PC-9 (cell line): ENCODE results near the gene ZNF407. TPM values are rescaled to one million over a fixed set of nuclear protein-coding genes. Genes with fewer than 3 reads are reported as not detected.
A peak's percentile ranks its signal among the peaks of the same experiment; 100 is the strongest.

Experiments
- BruUV-seq: library from RNA; stranded (reverse); fragments of 400-500 nt; replicated peaks from 2 replicates; lab custom pipeline; 2021; lab: Mats Ljungman, UMichigan
- CTCF ChIA-PET: fragments of 300-600 bp; sonication (Branson Sonifier 250); formaldehyde crosslinking; loops from one replicate; lab custom pipeline; 2022; ENCODE audit warnings: antibody characterized with exemption; lab: Charles Lee
- POLR2A ChIA-PET: fragments of 300-600 bp; sonication (Branson Sonifier 250); formaldehyde crosslinking; loops from one replicate; lab custom pipeline; 2022; ENCODE audit warnings: antibody characterized with exemption; ENCODE audit not compliant: unreplicated experiment; lab: Charles Lee
- DNase-seq, 2 experiments: peaks; one replicate each; pipeline versions ENCODE4 v3.0.0 to v3.0.0-alpha.2; 2015 to 2022; ENCODE audit warnings: mixed read lengths in 1 of 2
- H2AFZ ChIP-seq: fragments of 200-600 bp; sonication (generic); 2 replicates; pipeline ENCODE4 v1.8.1; 2017; ENCODE audit warnings: antibody characterized with exemption
- H3F3A ChIP-seq: fragments of 200-600 bp; sonication (generic); 2 replicates; pipeline ENCODE4 v1.8.1; 2017; ENCODE audit warnings: antibody characterized with exemption, mild to moderate bottlenecking, low read depth; ENCODE audit not compliant: insufficient read depth
- H3K27ac ChIP-seq: fragments of 200-600 bp; sonication (generic); 2 replicates; pipeline ENCODE4 v1.6.1; 2016; ENCODE audit warnings: mixed run types
- H3K27me3 ChIP-seq: fragments of 200-600 bp; sonication (generic); 2 replicates; pipeline ENCODE4 v1.6.1; 2016; ENCODE audit warnings: low read depth, mixed run types; ENCODE audit not compliant: insufficient read depth
- H3K36me3 ChIP-seq: fragments of 200-600 bp; sonication (generic); 2 replicates; pipeline ENCODE4 v1.6.1; 2016; ENCODE audit warnings: low read depth, mixed run types
- H3K4me1 ChIP-seq: fragments of 200-600 bp; sonication (generic); replicated peaks from 2 replicates; pipeline ENCODE4 v1.6.1; 2016; ENCODE audit warnings: mixed run types; ENCODE audit not compliant: insufficient read depth
- H3K4me2 ChIP-seq: fragments of 200-600 bp; sonication (generic); 2 replicates; pipeline ENCODE4 v1.6.1; 2017; ENCODE audit warnings: mixed run types
- H3K4me3 ChIP-seq: fragments of 200-600 bp; sonication (generic); 2 replicates; pipeline ENCODE4 v1.6.1; 2016; ENCODE audit warnings: mixed run types
- H3K79me2 ChIP-seq: fragments of 200-600 bp; sonication (generic); 2 replicates; pipeline ENCODE4 v1.6.1; 2017; ENCODE audit warnings: low read depth, mixed run types
- H3K9me2 ChIP-seq: fragments of 200-600 bp; sonication (generic); 2 replicates; pipeline ENCODE4 v1.8.1; 2017; ENCODE audit warnings: mild to moderate bottlenecking; ENCODE audit not compliant: insufficient read depth
- H3K9me3 ChIP-seq: fragments of 200-600 bp; sonication (generic); 2 replicates; pipeline ENCODE4 v1.8.1; 2016; ENCODE audit warnings: low read depth; ENCODE audit not compliant: insufficient read depth
- H4K20me1 ChIP-seq: fragments of 200-600 bp; sonication (generic); 2 replicates; pipeline ENCODE4 v1.8.1; 2017; ENCODE audit not compliant: insufficient read depth
- EZH2 ChIP-seq: fragments of 200-600 bp; sonication (generic); IDR thresholded peaks from 2 replicates; pipeline ENCODE4 v1.8.0; 2017; ENCODE audit warnings: antibody characterized with exemption, low read depth
- intact Hi-C: fragments of 100-400 bp; cut with micrococcal nuclease; formaldehyde crosslinking; loops from one replicate; pipeline ENCODE4 v1.10.0; 2022; ENCODE audit not compliant: unreplicated experiment
- total RNA-seq: library from RNA; stranded (reverse); gene quantifications from 2 replicates; pipeline ENCODE4 v1.2.3, GENCODE V29; 2021
- TF ChIP-seq, protein P1 (sequence below): fragments of 200-600 bp; sonication (generic); conservative IDR thresholded peaks from 2 replicates; pipeline ENCODE4 v1.6.1; 2017; ENCODE audit warnings: mixed run types, antibody characterized with exemption, mild to moderate bottlenecking, moderate library complexity

Gene ZNF407
- total RNA-seq, 1 experiment from 2014 or later, result 13.4 TPM

DNA sequence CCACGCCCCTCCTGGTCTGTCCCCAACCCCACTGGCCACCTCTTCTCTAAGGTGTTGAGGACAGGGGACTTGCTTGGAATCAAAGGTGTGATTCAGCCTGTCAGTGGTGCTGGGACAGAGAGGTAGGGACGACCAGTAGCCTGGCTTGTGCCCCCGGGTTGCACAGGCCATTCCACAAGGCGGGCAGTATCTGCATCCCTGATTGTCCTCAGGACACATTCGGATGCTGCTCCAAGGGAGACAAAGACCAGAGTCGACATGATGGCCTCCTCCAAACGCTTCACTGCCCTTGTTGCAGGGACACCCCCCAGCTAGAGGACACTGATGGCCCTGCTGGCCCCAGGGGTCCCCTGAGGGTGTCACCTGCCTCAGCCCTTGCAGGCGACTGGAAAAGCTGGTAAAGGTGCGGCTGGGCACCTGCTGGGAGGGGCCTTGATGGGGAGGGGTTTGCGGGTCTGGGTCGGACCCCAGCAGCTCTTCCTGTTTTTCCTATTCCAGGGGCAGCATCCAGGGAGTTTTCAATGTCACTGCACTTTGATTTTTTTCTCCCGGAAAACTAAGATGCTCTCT lies 513.3 kb downstream of the ZNF407 start:
- Histone ChIP-seq H3K9me3 (no peaks in the 10 kb centered on the region), H3K79me2 (no peaks in the 10 kb centered on the region), H2AFZ (no peak overlapping the region), H3K36me3 (no peaks in the 10 kb centered on the region), H3K27ac (no peak overlapping the region), H3K4me3 (no peak overlapping the region), H3K9me2 (no peaks in the 10 kb centered on the region), H3K4me1 (0 out of 2 replicates have a peak, but pooled peaks cover 8% of the 10 kb centered on the region), H3F3A (no peaks in the 10 kb centered on the region), H3K27me3 (peaks cover 80% of the 10 kb centered on the region), H3K4me2 (no peak overlapping the region), H4K20me1 (no peaks in the 10 kb centered on the region)
- BruUV-seq, result no TSS peak
- TF ChIP-seq, protein P1, sequence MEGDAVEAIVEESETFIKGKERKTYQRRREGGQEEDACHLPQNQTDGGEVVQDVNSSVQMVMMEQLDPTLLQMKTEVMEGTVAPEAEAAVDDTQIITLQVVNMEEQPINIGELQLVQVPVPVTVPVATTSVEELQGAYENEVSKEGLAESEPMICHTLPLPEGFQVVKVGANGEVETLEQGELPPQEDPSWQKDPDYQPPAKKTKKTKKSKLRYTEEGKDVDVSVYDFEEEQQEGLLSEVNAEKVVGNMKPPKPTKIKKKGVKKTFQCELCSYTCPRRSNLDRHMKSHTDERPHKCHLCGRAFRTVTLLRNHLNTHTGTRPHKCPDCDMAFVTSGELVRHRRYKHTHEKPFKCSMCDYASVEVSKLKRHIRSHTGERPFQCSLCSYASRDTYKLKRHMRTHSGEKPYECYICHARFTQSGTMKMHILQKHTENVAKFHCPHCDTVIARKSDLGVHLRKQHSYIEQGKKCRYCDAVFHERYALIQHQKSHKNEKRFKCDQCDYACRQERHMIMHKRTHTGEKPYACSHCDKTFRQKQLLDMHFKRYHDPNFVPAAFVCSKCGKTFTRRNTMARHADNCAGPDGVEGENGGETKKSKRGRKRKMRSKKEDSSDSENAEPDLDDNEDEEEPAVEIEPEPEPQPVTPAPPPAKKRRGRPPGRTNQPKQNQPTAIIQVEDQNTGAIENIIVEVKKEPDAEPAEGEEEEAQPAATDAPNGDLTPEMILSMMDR, result no peak
- no peak for TF ChIP-seq EZH2
- no peak for DNase-seq
- ChIA-PET POLR2A (no interaction called here), CTCF (no interaction called here)
- intact Hi-C loops, result no loop called here

DNA sequence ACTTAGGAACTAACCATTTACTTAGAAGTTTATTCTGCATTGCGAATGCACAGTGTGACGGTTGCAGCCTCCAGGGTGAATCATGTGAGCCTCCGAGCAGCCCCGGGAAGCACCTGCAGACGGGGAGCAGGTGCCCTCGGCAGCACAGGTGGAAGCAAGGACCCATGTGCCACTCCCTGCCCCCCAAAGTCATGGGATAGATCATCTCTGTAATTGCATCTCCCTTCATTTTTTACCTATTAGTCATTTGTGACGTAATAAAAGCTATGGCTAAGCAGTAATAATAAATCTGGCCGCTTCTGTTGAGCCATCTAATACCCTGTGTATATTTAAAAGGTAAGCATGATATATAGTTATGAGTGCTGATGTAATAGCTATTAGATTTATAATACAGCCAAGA lies 514.1 kb downstream of the ZNF407 start:
- Histone ChIP-seq H4K20me1 (no peaks in the 10 kb centered on the region), H3K36me3 (no peaks in the 10 kb centered on the region), H3K9me2 (no peaks in the 10 kb centered on the region), H3K79me2 (no peaks in the 10 kb centered on the region), H3K4me3 (no peak overlapping the region), H3K4me2 (peak overlapping the region; percentile 52; the same call in 1 of the 2 replicates), H3K4me1 (0 out of 2 replicates have a peak, but pooled peaks cover 8% of the 10 kb centered on the region), H2AFZ (no peak overlapping the region), H3K9me3 (no peaks in the 10 kb centered on the region), H3K27me3 (peaks cover 73% of the 10 kb centered on the region), H3K27ac (no peak overlapping the region), H3F3A (no peaks in the 10 kb centered on the region)
- ChIA-PET CTCF (no interaction called here), POLR2A (no interaction called here)
- TF ChIP-seq EZH2, result no peak
- no TSS peak for BruUV-seq
- DNase-seq, result no peak
- intact Hi-C loops, result no loop called here

DNA sequence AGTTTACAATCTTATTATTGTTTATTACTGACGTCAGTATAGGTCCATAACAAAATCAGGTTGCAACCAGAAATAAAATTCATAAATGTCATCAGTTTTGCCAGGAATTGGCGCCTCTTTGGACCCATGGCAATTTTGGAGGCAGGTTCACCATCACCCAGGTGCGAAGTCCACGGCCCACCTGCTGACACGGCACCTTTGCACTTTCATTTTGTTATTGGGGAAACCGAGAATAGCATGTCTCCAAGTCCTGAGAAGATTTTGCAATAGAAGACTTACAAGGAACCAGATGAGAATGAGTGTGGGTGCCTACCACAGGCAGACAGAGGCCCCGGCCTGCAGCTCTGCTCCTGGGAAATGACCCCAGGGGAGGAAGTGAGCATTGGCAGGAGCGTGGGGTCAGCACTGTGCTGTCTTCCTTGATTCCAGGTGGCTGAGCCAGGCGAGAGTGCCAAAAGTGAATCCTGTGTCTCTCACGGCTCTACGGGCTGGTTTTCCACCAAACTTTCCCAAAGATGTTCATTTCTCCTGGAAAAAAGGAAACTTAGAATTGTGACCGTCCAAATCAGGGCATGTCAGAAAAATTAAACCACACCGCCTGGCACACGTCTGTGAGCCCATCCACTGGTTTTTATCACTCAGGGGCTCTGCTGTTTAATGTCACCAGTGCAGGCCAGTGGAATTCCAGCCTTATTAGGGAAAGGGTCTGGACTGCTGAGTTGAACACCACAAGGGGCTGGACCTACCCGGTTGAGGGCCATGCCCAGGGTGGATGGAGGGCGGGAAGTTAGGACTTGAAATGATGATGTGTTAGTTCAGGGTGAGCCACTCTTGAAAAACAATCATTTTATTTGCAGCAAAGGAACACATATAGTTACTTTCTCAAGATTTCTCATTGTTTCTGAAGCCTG lies 514.8 kb downstream of the ZNF407 start:
- H2AFZ ChIP-seq, result no peak overlapping the region
- CTCF ChIA-PET, result no interaction called here
- peak overlapping the region; percentile 52; the same call in 1 of the 2 replicates for H3K4me2 ChIP-seq
- H3K36me3 ChIP-seq, result no peaks in the 10 kb centered on the region
- H3F3A ChIP-seq, result no peaks in the 10 kb centered on the region
- BruUV-seq, result no TSS peak
- POLR2A ChIA-PET, result no interaction called here
- intact Hi-C loops, result no loop called here
- DNase-seq, result no peak
- 0 out of 2 replicates have a peak, but pooled peaks cover 8% of the 10 kb centered on the region for H3K4me1 ChIP-seq
- TF ChIP-seq EZH2, result no peak
- TF ChIP-seq, protein P1, result no peak
- H4K20me1 ChIP-seq, result no peaks in the 10 kb centered on the region
- no peaks in the 10 kb centered on the region for H3K79me2 ChIP-seq
- no peak overlapping the region for H3K27ac ChIP-seq
- no peaks in the 10 kb centered on the region for H3K9me2 ChIP-seq
- no peak overlapping the region for H3K4me3 ChIP-seq
- H3K27me3 ChIP-seq, result peaks cover 66% of the 10 kb centered on the region
- no peaks in the 10 kb centered on the region for H3K9me3 ChIP-seq
